Psoas muscle (tissue), 8 donors: Measurements from ENCODE around the gene CLDN1. TPM values are rescaled to one million over a fixed set of nuclear protein-coding genes. Genes with fewer than 3 reads are reported as not detected.

Source experiments
- ATAC-seq, 4 donors: fragments of 200-7000 bp; cut with Tn5 transposase; one replicate each; pipeline ENCODE4 v1.9.1; 2020; ENCODE audit warnings: moderate library complexity in 3 of 4, mild to moderate bottlenecking in 2 of 4
- DNase-seq, 2 donors: peaks; one replicate each; pipeline ENCODE4 v3.0.0-alpha.2; 2020
- H3K27ac ChIP-seq: fragments of 200-600 bp; one replicate; pipeline ENCODE4 v1.8.0; 2022
- H3K27me3 ChIP-seq, 3 donors: fragments of 200-600 bp in 1 of 3; one replicate each; pipeline versions ENCODE4 v1.6.1 to v1.8.0; 2013 to 2022; ENCODE audit warnings: low read length in 2 of 3, mild to moderate bottlenecking in 2 of 3, moderate library complexity in 1 of 3; ENCODE audit not compliant: insufficient read depth in 3 of 3
- H3K36me3 ChIP-seq, 2 donors: fragments of 200-600 bp in 1 of 2; one replicate each; pipeline versions ENCODE4 v1.6.1 to v1.8.0; 2013 to 2022; ENCODE audit warnings: low read depth in 1 of 2, mild to moderate bottlenecking in 1 of 2, moderate library complexity in 1 of 2; ENCODE audit not compliant: insufficient read depth in 1 of 2
- H3K4me1 ChIP-seq: fragments of 200-600 bp; one replicate; pipeline ENCODE4 v1.8.0; 2022
- H3K4me3 ChIP-seq: fragments of 200-600 bp; one replicate; pipeline ENCODE4 v1.8.0; 2022; ENCODE audit warnings: mild to moderate bottlenecking
- H3K9me3 ChIP-seq: fragments of 200-600 bp; one replicate; pipeline ENCODE4 v1.8.0; 2022
- WGBS, 3 donors: extraction: QIAGEN DNeasy Blood & Tissue Kit; methylation state at CpG; one replicate each; pipeline versions ENCODE4 v1.1.6 to v1.1.7; 2013; 5-methylcytosine and 5-hydroxymethylcytosine counted together
- intact Hi-C, 2 donors: fragments of 100-400 bp; cut with DNase I; formaldehyde crosslinking; loops; one replicate each; pipeline versions ENCODE4 v1.11.0 to v1.14.2; 2022
- polyA plus RNA-seq, 3 donors: library from polyadenylated mRNA; stranded (reverse); fragments of 200-250 nt; gene quantifications; one replicate each; pipeline ENCODE4 v1.2.3, GENCODE V29; 2013
- total RNA-seq, 4 donors: library from RNA; stranded (reverse); fragmentation: NEBNext Ultra II Directional in 2 of 4; extraction: Animal tissue kit (Norgen Biotek cat#: 25700) in 2 of 4; gene quantifications; one replicate each; pipeline versions ENCODE4 v1.2.1 to v1.2.4, GENCODE V29; 2021 to 2023
- TF ChIP-seq, protein P1 (sequence below): fragments of 200-600 bp; IDR thresholded peaks from one replicate; pipeline ENCODE4 v1.8.0; 2022; ENCODE audit warnings: antibody characterized with exemption
- donor health status: healthy with polysubstance abuse.
- donor health status: DM: no; HTN: no; CAD: no; lungs with moderate emphysema.
- donor health status: Bipolar disorder and iron deficiency.
- donor health status: healthy.
- donor health status: DM: yes; HTN: yes; CAD: no.
- donor health status: DM: no; HTN: no; CAD: no.
- donor health status: DM: no; HTN: no; CAD: no.
- donor health status: DM: yes; HTN: yes; CAD: no.

CLDN1 gene
- total and polyA plus RNA-seq, 7 donors: 0.25 to 0.62 (median 0.37) TPM; not detected in 1

DNA sequence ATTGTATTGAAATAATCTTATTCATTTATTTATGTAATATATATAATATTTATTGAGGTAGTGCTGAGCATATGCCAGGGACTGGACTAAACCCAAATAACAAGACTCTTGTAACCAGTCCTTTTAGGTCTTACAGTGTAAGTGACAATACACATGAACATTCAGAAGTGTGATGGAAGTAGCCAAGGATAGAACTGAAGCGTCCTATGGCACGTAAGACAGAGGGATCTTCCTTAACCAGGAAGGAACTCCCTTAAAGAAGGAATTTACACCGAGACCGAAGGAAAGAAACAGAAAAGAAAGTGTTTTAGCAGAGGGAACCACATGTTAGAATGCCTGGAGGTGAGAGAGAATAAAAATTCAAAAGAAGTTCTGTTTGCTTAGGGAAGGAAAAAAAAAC lies 23.6 kb upstream of the CLDN1 start:
- H3K27me3 ChIP-seq: no peaks in the 10 kb centered on the region
- no peak overlapping the region for H3K27ac ChIP-seq
- WGBS, 3 donors: 73 to 77% (median 75%) methylated on average over 4 of the region's 4 CpGs
- ATAC-seq: no peak
- no peak overlapping the region for H3K4me3 ChIP-seq
- TF ChIP-seq, protein P1, sequence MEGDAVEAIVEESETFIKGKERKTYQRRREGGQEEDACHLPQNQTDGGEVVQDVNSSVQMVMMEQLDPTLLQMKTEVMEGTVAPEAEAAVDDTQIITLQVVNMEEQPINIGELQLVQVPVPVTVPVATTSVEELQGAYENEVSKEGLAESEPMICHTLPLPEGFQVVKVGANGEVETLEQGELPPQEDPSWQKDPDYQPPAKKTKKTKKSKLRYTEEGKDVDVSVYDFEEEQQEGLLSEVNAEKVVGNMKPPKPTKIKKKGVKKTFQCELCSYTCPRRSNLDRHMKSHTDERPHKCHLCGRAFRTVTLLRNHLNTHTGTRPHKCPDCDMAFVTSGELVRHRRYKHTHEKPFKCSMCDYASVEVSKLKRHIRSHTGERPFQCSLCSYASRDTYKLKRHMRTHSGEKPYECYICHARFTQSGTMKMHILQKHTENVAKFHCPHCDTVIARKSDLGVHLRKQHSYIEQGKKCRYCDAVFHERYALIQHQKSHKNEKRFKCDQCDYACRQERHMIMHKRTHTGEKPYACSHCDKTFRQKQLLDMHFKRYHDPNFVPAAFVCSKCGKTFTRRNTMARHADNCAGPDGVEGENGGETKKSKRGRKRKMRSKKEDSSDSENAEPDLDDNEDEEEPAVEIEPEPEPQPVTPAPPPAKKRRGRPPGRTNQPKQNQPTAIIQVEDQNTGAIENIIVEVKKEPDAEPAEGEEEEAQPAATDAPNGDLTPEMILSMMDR: no peak
- no peaks in the 10 kb centered on the region for H3K9me3 ChIP-seq
- intact Hi-C loops: no loop called here
- no peaks in the 10 kb centered on the region for H3K4me1 ChIP-seq
- no peak for DNase-seq
- H3K36me3 ChIP-seq: no peaks in the 10 kb centered on the region

DNA sequence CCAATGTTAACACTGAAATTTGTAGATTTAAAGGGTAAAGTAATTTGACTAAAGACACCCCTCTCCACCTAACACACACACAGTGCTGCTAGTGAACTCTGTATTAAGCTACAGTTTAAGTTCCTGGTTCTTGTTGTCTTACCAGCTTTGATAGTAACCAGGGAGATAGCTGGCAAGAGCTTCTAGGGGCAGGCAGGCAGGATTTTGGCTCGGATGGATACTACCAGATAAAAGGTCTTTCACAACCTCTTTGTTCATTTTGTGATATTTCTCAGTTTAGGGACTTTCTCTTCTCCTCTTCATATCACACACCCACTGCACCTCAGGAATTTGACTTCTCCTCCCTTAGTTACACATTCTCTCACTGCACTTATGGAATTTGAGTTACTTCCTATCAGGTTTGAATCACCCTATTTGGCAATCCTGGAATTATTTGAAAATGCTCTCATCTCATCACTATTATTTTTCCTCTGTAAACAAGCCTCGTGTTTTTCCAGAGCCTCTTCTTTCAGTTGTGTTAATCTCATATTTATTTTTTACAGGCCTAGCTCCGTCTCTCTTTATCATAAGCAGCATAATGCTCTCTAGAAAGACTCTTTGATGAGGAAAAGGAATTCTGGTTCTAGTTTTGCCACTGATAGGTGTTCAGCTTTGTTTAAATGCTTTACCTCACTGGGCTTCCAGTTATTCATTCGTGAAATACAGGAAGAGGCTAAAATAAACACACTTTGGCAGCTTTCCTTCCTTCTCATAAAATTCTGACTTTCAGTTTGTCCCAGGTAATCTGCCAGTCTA lies 23.0 kb upstream of the CLDN1 start:
- no peak overlapping the region for H3K4me3 ChIP-seq
- intact Hi-C loops: no loop called here
- DNase-seq: no peak
- 28 to 45% (median 34%) methylated on average over 4 of the region's 4 CpGs for WGBS, 3 donors
- H3K27me3 ChIP-seq: no peaks in the 10 kb centered on the region
- TF ChIP-seq, protein P1: no peak
- H3K27ac ChIP-seq: no peak overlapping the region
- H3K4me1 ChIP-seq: no peaks in the 10 kb centered on the region
- no peaks in the 10 kb centered on the region for H3K36me3 ChIP-seq
- no peak for ATAC-seq
- H3K9me3 ChIP-seq: no peaks in the 10 kb centered on the region

DNA sequence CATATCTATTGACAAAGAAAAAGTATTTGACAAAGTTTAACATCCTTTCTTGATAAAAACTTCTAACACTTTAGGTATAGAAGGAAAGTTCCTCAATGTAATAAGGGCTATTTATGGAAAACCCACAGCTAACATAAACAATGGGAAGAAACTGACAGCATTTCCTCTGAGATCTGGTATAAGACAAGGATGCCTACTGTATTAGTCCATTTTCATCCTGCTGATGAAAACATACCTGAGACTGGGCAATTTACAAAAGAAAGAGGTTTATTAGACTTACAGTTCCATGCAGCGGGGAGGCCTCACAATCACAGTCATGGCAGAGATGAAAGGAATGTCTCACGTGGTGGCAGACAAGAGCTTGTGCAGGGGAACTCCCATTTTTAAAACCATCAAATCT lies 17.8 kb upstream of the CLDN1 start:
- 68 to 80% (median 80%) methylated on average over 2 of the region's 2 CpGs for WGBS, 3 donors
- ATAC-seq (no peak), DNase-seq (no peak)
- H3K9me3 ChIP-seq: no peaks in the 10 kb centered on the region
- TF ChIP-seq, protein P1: no peak
- H3K27me3 ChIP-seq: no peaks in the 10 kb centered on the region
- H3K27ac ChIP-seq: no peak overlapping the region
- H3K36me3 ChIP-seq: no peaks in the 10 kb centered on the region
- no peak overlapping the region for H3K4me3 ChIP-seq
- no peaks in the 10 kb centered on the region for H3K4me1 ChIP-seq
- intact Hi-C loops: no loop called here

DNA sequence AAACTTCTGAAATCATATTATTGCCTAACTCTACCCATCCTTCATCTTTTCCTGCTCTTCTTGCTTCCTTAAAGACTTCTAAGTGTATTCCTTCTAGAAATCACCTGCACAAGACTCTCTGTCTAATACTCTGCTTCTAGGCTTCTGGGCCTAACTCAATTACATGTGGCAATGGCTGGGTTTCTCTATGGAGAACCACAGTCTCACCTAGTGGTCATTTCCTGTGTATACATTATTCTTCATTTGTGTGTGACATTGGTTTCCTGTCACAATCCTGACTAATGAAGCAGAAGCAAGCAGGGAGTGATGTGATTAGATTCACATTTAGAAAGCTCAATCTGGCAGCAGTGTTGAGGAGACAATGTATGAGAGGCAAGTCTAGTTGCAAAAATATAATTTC lies 16.9 kb upstream of the CLDN1 start:
- Histone ChIP-seq H3K36me3 (no peaks in the 10 kb centered on the region), H3K27ac (no peak overlapping the region), H3K4me3 (no peak overlapping the region), H3K4me1 (no peaks in the 10 kb centered on the region), H3K27me3 (no peaks in the 10 kb centered on the region), H3K9me3 (no peaks in the 10 kb centered on the region)
- DNase-seq (no peak), ATAC-seq (no peak)
- TF ChIP-seq, protein P1: no peak
- intact Hi-C loops: no loop called here

DNA sequence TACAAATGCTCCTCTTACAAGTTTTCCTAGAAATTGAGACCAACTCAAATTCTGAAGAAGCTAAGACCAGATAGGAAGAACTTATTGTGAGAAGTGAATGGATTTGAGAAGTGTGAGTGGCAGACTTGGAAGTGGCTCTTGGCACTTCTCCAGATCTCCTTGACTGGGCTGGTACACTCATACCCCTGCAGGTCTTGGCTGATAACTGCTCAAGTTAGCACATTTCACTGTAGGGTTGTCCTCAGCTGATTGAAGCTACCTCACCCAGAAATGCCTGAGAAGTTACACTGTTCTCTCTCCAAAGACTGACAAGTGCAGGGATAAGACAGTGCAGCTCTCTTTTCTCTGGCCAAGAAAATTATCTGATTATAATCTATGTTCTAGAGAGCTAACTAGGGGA lies 16.5 kb upstream of the CLDN1 start:
- no peaks in the 10 kb centered on the region for H3K4me1 ChIP-seq
- no peak for ATAC-seq
- no peaks in the 10 kb centered on the region for H3K27me3 ChIP-seq
- DNase-seq: no peak
- H3K9me3 ChIP-seq: no peaks in the 10 kb centered on the region
- no peaks in the 10 kb centered on the region for H3K36me3 ChIP-seq
- H3K4me3 ChIP-seq: no peak overlapping the region
- intact Hi-C loops: no loop called here
- no peak overlapping the region for H3K27ac ChIP-seq
- TF ChIP-seq, protein P1: no peak
